ENCODE data around the gene SLC38A9. TPM values are rescaled to one million over a fixed set of nuclear protein-coding genes. Genes with fewer than 3 reads are reported as not detected.

Gene SLC38A9
- total RNA-seq, 1 experiment from 2014 or later: 20.1 TPM

GRCh38 chr5:55715519-55716078 is 3.5 kb upstream of the SLC38A9 start:
- no peak for DNase-seq (ENCODE audit: unreplicated experiment)
- POLR2A ChIA-PET: no interaction called here
- CTCF ChIA-PET: no interaction called here
- Mint-ChIP-seq H3K4me1 (ENCODE audit: insufficient read depth, unreplicated experiment) (peaks cover 5% of the 10 kb centered on the region), H3K27ac (ENCODE audit: low read depth, unreplicated experiment) (no peak overlapping the region), H3K27me3 (ENCODE audit: insufficient read depth, unreplicated experiment) (no peaks in the 10 kb centered on the region), H3K4me3 (ENCODE audit: unreplicated experiment) (no peak overlapping the region), H3K9me3 (ENCODE audit: unreplicated experiment) (peaks cover 20% of the 10 kb centered on the region), H3K36me3 (ENCODE audit: insufficient read depth, unreplicated experiment) (peaks cover 12% of the 10 kb centered on the region)
- TF ChIP-seq CTCF (IDR thresholded peaks at IDR 0.05; ENCODE audit: unreplicated experiment): no peak
- intact Hi-C loops (cut with micrococcal nuclease): no loop called here
- BruUV-seq (replicated peaks): no TSS peak

- ChIA-PET CTCF (interaction anchor here (0.6 kb wide), 1 partner anchor 74 kb away, joined by 3 read pairs; no protein-coding TSS in a partner anchor), POLR2A (no interaction called here)
- no peak overlapping the region for H3K4me3 Mint-ChIP-seq (ENCODE audit: unreplicated experiment)
- TF ChIP-seq CTCF (IDR thresholded peaks at IDR 0.05; ENCODE audit: unreplicated experiment): no peak
- peaks cover 20% of the 10 kb centered on the region for H3K9me3 Mint-ChIP-seq (ENCODE audit: unreplicated experiment)
- H3K36me3 Mint-ChIP-seq (ENCODE audit: insufficient read depth, unreplicated experiment): peaks cover 12% of the 10 kb centered on the region
- peaks cover 5% of the 10 kb centered on the region for H3K4me1 Mint-ChIP-seq (ENCODE audit: insufficient read depth, unreplicated experiment)
- H3K27ac Mint-ChIP-seq (ENCODE audit: low read depth, unreplicated experiment): no peak overlapping the region
- no TSS peak for BruUV-seq (replicated peaks)
- DNase-seq (ENCODE audit: unreplicated experiment): no peak
- intact Hi-C loops (cut with micrococcal nuclease): loop anchor here (5.0 kb wide), 1 partner anchor 488 kb away; no protein-coding TSS in a partner anchor
- H3K27me3 Mint-ChIP-seq (ENCODE audit: insufficient read depth, unreplicated experiment): no peaks in the 10 kb centered on the region
Observed at GRCh38 chr5:55714749-55715148, 2.6 kb upstream of the SLC38A9 start.

- ChIA-PET POLR2A (no interaction called here), CTCF (interaction anchor here (0.9 kb wide), 1 partner anchor 137 kb away, joined by 3 read pairs; the partner anchor contains the start of gene IL31RA)
- BruUV-seq (replicated peaks): no TSS peak
- H3K36me3 Mint-ChIP-seq (ENCODE audit: insufficient read depth, unreplicated experiment): peaks cover 12% of the 10 kb centered on the region
- no peaks in the 10 kb centered on the region for H3K27me3 Mint-ChIP-seq (ENCODE audit: insufficient read depth, unreplicated experiment)
- peak; percentile 19 for DNase-seq (ENCODE audit: unreplicated experiment)
- no peak overlapping the region for H3K4me3 Mint-ChIP-seq (ENCODE audit: unreplicated experiment)
- TF ChIP-seq CTCF (IDR thresholded peaks at IDR 0.05; ENCODE audit: unreplicated experiment): no peak
- peaks cover 20% of the 10 kb centered on the region for H3K9me3 Mint-ChIP-seq (ENCODE audit: unreplicated experiment)
- H3K27ac Mint-ChIP-seq (ENCODE audit: low read depth, unreplicated experiment): no peak overlapping the region
- H3K4me1 Mint-ChIP-seq (ENCODE audit: insufficient read depth, unreplicated experiment): peaks cover 5% of the 10 kb centered on the region
- intact Hi-C loops (cut with micrococcal nuclease): loop anchor here (5.0 kb wide), 1 partner anchor 488 kb away; no protein-coding TSS in a partner anchor
Observed at GRCh38 chr5:55714339-55714738, 2.2 kb upstream of the SLC38A9 start.

GRCh38 chr5:55713871-55714270 is 1.7 kb upstream of the SLC38A9 start:
- Mint-ChIP-seq H3K9me3 (ENCODE audit: unreplicated experiment) (peaks cover 20% of the 10 kb centered on the region), H3K4me1 (ENCODE audit: insufficient read depth, unreplicated experiment) (peaks cover 5% of the 10 kb centered on the region), H3K4me3 (ENCODE audit: unreplicated experiment) (no peak overlapping the region), H3K27me3 (ENCODE audit: insufficient read depth, unreplicated experiment) (no peaks in the 10 kb centered on the region), H3K27ac (ENCODE audit: low read depth, unreplicated experiment) (no peak overlapping the region), H3K36me3 (ENCODE audit: insufficient read depth, unreplicated experiment) (peaks cover 12% of the 10 kb centered on the region)
- POLR2A ChIA-PET: interaction anchor here (1.5 kb wide), 1 partner anchor 139 kb away, joined by 6 read pairs; no protein-coding TSS in a partner anchor
- CTCF ChIA-PET: interaction anchor here (0.9 to 1.4 kb wide), 2 partner anchors 22 to 137 kb away, joined by 3 to 6 read pairs; partner anchors contain the start of gene IL31RA
- intact Hi-C loops (cut with micrococcal nuclease): loop anchor here (2.0 to 5.0 kb wide), 3 partner anchors 137 to 488 kb away; partner anchors contain the start of gene IL31RA
- DNase-seq (ENCODE audit: unreplicated experiment): no peak
- BruUV-seq (replicated peaks): no TSS peak
- no peak for TF ChIP-seq CTCF (IDR thresholded peaks at IDR 0.05; ENCODE audit: unreplicated experiment)
